SU-DHL-6 (cell line): ENCODE results near the gene VWA5B1.

Experiments
- CTCF ChIP-seq: fragments of 200-600 bp; sonication (generic); IDR thresholded peaks from one replicate; pipeline ENCODE4 v1.5.1; 2017; ENCODE audit warnings: antibody characterized with exemption, mild to moderate bottlenecking, low read length, moderate library complexity; ENCODE audit not compliant: insufficient read depth, poor library complexity, severe bottlenecking
- EZH2phosphoT487 ChIP-seq: fragments of 200-600 bp; sonication (generic), shearing (Covaris generic); conservative IDR thresholded peaks from 2 replicates; pipeline ENCODE4 v1.6.1; 2018; ENCODE audit warnings: mild to moderate bottlenecking, antibody characterized with exemption, low read length, moderate library complexity, mixed read lengths

GRCh38 chr1:20312310-20312709 is 21.6 kb downstream of the VWA5B1 start:
- no peak for TF ChIP-seq EZH2phosphoT487
- TF ChIP-seq CTCF, result no peak
